NCI-H1417 treated with DMSO at 0.1 percent for 48 hours (cell line): ENCODE data around the gene LRCH1.
"Not testable (repeated sequence)": the region's sequence is repeated elsewhere in the genome, so short reads cannot be mapped to it uniquely, and the experiment has no call there.

Experiments used
- DNase-seq: peaks from one replicate; lab custom pipeline; 2025; lab: John Stamatoyannopoulos, UW

Gene LRCH1

GRCh38 chr13:46753137-46753536 is 200.2 kb downstream of the LRCH1 start:
- no peak for DNase-seq

DNA sequence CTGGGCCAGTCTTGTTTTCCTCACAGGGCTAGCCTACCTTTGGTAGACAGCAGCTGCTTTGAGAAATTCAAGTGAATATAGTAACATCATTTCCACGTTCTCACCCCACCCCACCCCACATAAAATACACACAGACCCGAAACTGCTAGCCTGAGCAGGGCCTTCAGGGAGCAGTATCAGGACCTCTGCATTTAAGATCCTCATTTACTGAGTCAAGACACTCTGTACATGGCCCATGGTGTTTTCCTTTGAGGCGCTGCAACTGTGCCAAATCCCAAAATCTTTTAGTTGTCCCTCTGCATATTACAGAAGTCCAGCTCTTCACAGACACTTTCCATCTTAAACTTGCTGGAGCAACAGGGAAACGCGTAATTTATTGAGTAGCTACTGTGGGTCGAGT is 200.9 kb downstream of the LRCH1 start:
- DNase-seq: no peak

GRCh38 chr13:46754812-46755211 is 201.8 kb downstream of the LRCH1 start:
- no peak for DNase-seq

GRCh38 chr13:46755508-46755907 is 202.5 kb downstream of the LRCH1 start:
- not testable (repeated sequence) for DNase-seq

DNA sequence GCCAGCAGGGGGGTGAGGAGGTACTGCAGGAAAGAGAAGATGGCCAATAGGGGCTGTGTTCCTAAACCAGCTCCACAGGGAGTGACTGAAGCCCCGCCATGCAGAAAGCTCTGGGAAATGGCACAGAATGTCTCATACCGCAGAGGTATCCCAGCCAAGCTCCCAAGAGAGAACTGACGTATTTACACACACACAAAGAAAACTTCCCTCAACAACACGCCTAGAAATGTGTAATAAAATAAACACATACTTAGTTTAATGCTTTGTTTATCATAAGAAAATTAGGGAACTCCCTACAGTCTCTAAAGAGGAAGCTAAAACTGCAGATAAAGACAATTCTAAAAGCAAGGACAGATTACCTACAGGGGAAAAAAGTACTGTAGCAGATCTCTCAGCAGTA is 204.0 kb downstream of the LRCH1 start:
- DNase-seq: no peak

- no peak for DNase-seq
Observed at GRCh38 chr13:46757640-46758039, 204.7 kb downstream of the LRCH1 start.

- DNase-seq: no peak
Observed at GRCh38 chr13:46759846-46760245, 206.9 kb downstream of the LRCH1 start.

DNA sequence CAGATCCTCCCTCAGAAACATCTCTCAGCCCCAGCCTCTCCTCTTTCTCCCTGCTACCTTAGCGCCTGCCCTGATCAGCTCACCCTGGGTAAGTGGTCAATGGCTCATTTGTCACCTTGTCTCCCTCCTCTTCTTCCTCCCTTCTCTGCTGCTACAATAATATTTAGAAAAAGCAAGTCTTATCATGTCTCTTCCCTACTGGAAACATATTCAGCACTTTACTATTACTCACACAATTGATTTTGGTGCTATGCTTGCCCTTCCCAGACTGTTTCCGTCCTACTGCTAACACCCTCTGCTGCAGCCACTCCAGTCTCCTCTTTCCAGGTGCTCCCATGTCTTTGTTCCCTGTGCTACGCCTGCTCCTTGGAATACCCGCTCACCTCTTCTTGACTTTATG is 208.2 kb downstream of the LRCH1 start:
- no peak for DNase-seq

- DNase-seq: no peak
Observed at GRCh38 chr13:46761866-46762265, 208.9 kb downstream of the LRCH1 start.

DNA sequence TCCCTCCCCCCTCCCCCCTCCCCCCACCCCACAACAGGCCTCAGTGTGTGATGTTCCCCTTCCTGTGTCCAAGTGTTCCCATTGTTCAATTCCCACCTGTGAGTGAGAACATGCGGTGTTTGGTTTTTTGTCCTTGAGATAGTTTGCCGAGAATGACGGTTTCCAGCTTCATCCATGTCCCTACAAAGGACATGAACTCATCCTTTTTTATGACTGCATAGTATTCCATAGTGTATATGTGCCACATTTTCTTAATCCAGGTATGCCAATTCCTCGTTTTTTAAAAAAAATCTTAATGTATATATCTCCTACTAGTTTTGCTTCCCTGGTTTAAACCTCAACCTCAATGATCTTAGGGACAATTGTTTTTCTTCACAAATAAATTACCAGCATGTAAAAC is 217.0 kb downstream of the LRCH1 start:
- not testable (repeated sequence) for DNase-seq

- DNase-seq: no peak
Observed at GRCh38 chr13:46771693-46772092, 218.7 kb downstream of the LRCH1 start.

DNA sequence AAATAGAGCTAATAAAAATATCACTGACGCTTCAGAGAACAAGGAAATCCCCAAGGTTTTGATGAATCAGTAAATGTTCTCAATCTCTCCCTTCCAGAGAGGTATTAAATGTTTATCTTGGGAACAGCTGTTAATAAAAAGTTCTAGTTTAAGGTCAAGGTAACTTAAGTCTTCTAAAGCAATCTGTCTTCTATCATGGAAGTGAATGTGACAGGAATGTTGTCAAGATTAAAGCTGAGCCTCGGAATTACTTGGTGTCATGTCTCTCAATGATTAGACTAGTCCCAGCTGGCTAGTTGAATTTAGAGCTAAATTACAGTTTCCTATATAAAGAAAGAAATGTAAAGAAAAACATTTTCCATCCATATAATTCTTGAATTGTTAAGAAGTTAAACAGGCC is 220.6 kb downstream of the LRCH1 start:
- no peak for DNase-seq

GRCh38 chr13:46775385-46776107 is 222.6 kb downstream of the LRCH1 start:
- no peak for DNase-seq

GRCh38 chr13:46778095-46778494 is 225.1 kb downstream of the LRCH1 start:
- DNase-seq: no peak

DNA sequence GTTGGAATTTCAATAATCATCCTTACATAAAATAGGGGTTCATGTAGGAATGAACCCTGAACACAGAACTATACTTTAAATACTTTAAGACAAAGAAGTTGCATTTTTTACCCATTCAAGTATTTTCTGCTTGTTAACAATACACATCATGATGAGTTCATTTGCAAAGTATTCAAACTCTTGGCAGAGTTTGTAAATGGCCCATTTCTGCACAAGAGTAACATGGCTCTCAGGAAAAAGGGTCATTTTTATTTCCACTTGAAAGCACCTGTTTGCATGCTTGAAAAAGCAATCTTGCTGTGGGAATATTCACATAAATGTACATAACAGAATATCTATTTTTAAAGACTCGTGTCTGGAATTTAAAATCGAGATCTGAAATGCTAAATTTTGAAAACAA is 225.9 kb downstream of the LRCH1 start:
- no peak for DNase-seq

DNA sequence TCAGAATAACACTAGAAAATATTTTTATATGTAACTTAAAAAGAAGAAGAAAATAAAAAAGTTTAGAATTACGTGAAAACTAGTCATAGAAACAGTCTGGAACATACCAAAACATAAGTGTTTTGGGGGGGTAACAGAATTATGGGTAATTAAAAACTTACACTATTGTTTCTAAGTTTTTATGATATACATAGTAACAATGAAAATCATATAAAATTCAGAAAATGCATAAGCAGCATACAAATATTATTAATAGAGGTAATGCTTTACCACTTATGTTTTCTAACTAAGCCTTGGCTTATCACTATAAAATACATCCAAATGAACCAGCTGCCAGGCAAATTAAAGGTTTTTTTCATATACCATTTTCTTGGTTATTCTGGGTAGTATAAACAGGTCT is 229.1 kb downstream of the LRCH1 start:
- DNase-seq: no peak

DNA sequence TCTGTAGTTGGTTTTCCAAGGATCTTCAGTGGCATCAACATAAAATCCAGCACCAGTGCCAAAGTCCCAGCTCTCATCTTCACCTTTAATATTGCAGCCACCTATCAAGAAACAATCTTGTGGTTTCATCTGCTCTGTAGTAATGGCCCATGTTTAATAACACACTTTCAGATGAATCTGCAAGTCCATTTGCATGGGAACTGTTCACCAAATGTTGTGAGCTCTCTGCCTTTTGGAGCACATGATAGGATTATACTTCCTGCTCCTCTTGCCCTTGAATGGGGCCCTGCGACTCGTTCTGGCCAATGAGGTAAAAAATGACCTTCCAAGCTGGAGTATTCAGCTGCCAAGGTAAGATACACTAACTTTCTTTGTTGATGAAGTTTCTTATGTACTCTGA is 229.7 kb downstream of the LRCH1 start:
- no peak for DNase-seq

GRCh38 chr13:46783504-46783903 is 230.5 kb downstream of the LRCH1 start:
- DNase-seq: no peak

GRCh38 chr13:46795321-46795720 is 242.4 kb downstream of the LRCH1 start:
- DNase-seq: no peak

- no peak for DNase-seq
Observed at GRCh38 chr13:46796129-46796514, 243.2 kb downstream of the LRCH1 start.

DNA sequence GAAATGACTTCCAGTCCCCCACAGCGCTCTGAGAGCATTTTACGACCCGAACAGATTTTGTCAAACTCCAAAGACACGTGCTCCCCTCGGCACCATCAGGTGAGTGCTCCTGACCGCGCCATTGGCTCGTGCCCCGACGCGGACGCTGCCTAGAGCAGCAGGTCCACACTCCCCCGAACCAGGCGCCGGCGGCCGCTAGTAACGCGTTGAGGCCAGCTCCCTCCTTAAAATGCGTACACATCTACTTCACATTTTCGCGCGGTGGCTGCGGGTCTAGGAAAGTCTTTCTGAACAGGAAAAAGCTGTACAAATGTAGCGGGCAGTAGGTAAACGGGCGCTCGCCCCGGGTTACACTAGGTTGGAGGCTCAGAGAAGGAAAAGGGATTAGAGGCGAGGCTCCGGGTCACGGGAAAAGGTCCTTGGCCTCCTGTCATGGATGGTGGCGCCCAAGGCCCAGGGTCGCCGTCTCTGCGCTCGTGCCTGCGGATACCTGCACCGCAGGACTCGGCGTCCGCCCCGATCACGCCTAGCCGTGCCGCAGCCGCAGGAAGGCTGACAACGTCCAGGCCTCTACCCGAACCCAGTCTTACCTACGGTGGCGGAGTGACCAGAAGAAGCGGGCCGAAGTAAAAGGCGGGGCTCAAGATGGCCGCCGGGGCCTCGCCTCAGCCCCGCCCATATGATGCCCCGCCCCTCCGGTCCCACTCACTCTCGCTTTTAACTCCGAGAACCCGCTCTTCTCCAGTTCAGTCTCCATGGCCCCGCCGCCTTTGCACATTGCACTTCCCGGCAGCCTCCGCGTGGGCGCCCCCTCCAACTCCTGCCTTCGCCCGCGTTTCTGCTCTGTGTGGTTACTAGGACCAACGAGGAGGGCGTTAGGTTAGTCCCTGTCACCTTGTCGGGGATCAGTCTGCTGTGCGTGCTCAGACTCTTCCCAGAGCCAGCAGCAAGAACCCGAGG is 243.8 kb downstream of the LRCH1 start, which contains the start of gene ESD:
ESD (minus strand) TSS at position 647 of the 960 bp plus-strand sequence. CDS start 5,748 bp downstream, outside the sequence.
- peak; percentile 79 for DNase-seq

DNA sequence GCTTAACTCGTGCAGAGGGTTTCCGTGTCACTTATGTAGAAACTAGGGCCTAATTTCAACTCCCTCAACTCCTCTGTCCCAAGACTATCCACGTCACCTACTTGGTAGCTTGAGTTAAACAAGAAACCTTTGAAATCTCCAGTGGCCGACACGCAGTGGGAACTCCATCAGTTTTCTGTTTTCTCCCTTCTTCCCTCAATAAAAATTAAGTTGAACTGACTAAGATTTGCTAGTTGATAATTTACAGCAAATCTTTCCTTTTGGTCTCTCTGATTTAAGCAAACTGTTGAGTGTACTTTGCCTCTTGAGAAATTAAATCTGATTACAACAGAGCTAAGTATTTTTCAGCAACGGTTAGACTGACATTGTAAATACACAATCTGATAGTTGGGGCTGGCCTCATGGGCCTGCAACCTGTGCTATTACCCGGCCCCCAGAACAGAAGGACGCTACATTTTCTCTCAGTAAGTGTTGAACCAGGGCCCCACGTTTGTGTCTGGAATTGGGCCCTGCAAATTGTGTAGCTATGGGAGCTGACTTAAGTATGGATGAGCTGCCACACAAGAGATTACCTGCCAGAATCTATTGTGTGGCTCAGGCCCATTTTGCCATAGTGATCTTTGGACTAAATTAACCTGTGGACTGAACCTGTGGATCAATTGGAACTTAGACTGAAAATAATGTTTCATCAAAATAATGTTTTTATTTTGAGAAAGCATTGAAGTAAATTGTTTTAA is 244.7 kb downstream of the LRCH1 start:
- DNase-seq: no peak
